Right forelimb (tissue), 1 donor: ENCODE data around the gene ABLIM1.

Experiments
- DNase-seq: peaks from one replicate; pipeline ENCODE4 v3.0.0-alpha.2; 2018

ABLIM1 gene

GRCh38 chr10:114513381-114513792 lies 144.7 kb downstream of the ABLIM1 start:
- DNase-seq = no peak

- DNase-seq = no peak
These were observed 146.2 kb downstream of the ABLIM1 start for GRCh38 chr10:114511881-114512280.

- DNase-seq = no peak
These were observed 149.7 kb downstream of the ABLIM1 start for GRCh38 chr10:114508376-114508775.

- no peak for DNase-seq
These were observed 150.6 kb downstream of the ABLIM1 start for GRCh38 chr10:114507449-114507848.

- no peak for DNase-seq
These were observed 151.1 kb downstream of the ABLIM1 start for GRCh38 chr10:114506871-114507385.

GRCh38 chr10:114504769-114505579 lies 153.1 kb downstream of the ABLIM1 start:
- DNase-seq = no peak

- no peak for DNase-seq
These were observed 156.0 kb downstream of the ABLIM1 start for GRCh38 chr10:114502074-114502473.

GRCh38 chr10:114501650-114502049 lies 156.4 kb downstream of the ABLIM1 start:
- no peak for DNase-seq

- DNase-seq = no peak
These were observed 157.4 kb downstream of the ABLIM1 start for GRCh38 chr10:114500643-114501042.

GRCh38 chr10:114499630-114500190 lies 158.4 kb downstream of the ABLIM1 start:
- no peak for DNase-seq

- DNase-seq = no peak
These were observed 159.0 kb downstream of the ABLIM1 start for GRCh38 chr10:114499116-114499515.

- DNase-seq = no peak
These were observed 159.5 kb downstream of the ABLIM1 start for GRCh38 chr10:114498413-114499111.

- no peak for DNase-seq
These were observed 162.8 kb downstream of the ABLIM1 start for GRCh38 chr10:114495303-114495702.

GRCh38 chr10:114492351-114493037 lies 165.6 kb downstream of the ABLIM1 start:
- no peak for DNase-seq

- no peak for DNase-seq
These were observed 166.1 kb downstream of the ABLIM1 start for GRCh38 chr10:114491933-114492332.

- no peak for DNase-seq
These were observed 166.7 kb downstream of the ABLIM1 start for GRCh38 chr10:114491419-114491818.

GRCh38 chr10:114489521-114490310 lies 168.4 kb downstream of the ABLIM1 start:
- no peak for DNase-seq

- no peak for DNase-seq
These were observed 170.1 kb downstream of the ABLIM1 start for GRCh38 chr10:114487815-114488536.

GRCh38 chr10:114486938-114487814 lies 170.9 kb downstream of the ABLIM1 start:
- no peak for DNase-seq

- no peak for DNase-seq
These were observed 172.2 kb downstream of the ABLIM1 start for GRCh38 chr10:114485696-114486400.
